ENCODE results near the gene ERICH6. TPM values are rescaled to one million over a fixed set of nuclear protein-coding genes. Genes with fewer than 3 reads are reported as not detected.
A peak's percentile ranks its signal among the peaks of the same experiment; 100 is the strongest.

The ERICH6 gene
- total RNA-seq, 4 donors from 2014 or later = not detected

- WGBS, 2 donors = 98% methylated on average over 2 of the region's 2 CpGs
- H3K4me3 ChIP-seq (ENCODE audit: low read depth, poor library complexity, severe bottlenecking) = no peak overlapping the region
- DNase-seq (ENCODE audit: low spot score in 2 of 2) = no peak
- TF ChIP-seq POLR2A (IDR thresholded peaks at IDR 0.05) (no peak), CTCF (IDR thresholded peaks at IDR 0.05) (no peak)
- intact Hi-C loops (cut with DNase I; ENCODE audit: low total_unique reads) = no loop called here
Observed at GRCh38 chr3:150710097-150710496, 6.4 kb upstream of the ERICH6 start.

DNA sequence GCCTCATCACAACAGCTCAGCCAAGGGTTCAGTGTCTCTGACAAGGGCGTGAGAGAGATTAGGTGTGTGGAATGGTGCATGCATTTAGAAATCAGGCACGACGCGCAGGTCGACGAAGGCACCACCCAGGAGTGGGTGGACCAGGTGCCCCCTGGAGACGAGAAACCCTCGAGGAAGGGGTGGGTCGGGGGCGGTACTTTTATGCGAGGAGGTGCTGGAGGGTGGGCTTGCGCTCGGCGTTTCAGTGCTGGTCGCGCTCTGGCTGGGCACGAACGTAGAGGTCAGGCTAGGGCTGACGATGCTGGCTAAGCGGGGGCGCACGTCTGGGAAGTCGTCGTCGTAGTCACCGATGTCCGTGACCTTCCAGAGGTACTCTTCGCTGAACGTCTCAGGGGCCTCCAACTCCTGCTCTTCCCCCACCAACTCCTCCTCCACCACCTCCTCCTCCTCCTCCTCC, 393 bp downstream of the ERICH6 start:
- H3K4me3 ChIP-seq (ENCODE audit: low read depth, poor library complexity, severe bottlenecking) = peak overlapping the region; percentile 59
- no peak for TF ChIP-seq POLR2A (IDR thresholded peaks at IDR 0.05)
- no peak for TF ChIP-seq CTCF (IDR thresholded peaks at IDR 0.05)
- DNase-seq (ENCODE audit: low spot score in 2 of 2) = peak in 1 of 2 donors; percentile 90
- intact Hi-C loops (cut with DNase I; ENCODE audit: low total_unique reads) = no loop called here
- 1 to 4% methylated on average over 29 of the region's 29 CpGs for WGBS, 2 donors

GRCh38 chr3:150699068-150699639, 4.6 kb downstream of the ERICH6 start:
- intact Hi-C loops (cut with DNase I; ENCODE audit: low total_unique reads) = no loop called here
- 79 to 85% methylated on average over 2 of the region's 2 CpGs for WGBS, 2 donors
- H3K4me3 ChIP-seq (ENCODE audit: low read depth, poor library complexity, severe bottlenecking) = no peak overlapping the region
- DNase-seq (ENCODE audit: low spot score in 2 of 2) = no peak
- TF ChIP-seq POLR2A (IDR thresholded peaks at IDR 0.05) (no peak), CTCF (IDR thresholded peaks at IDR 0.05) (no peak)

GRCh38 chr3:150697646-150698045, 6.1 kb downstream of the ERICH6 start:
- intact Hi-C loops (cut with DNase I; ENCODE audit: low total_unique reads) = no loop called here

GRCh38 chr3:150691414-150692040, 12.2 kb downstream of the ERICH6 start:
- H3K4me3 ChIP-seq (ENCODE audit: low read depth, poor library complexity, severe bottlenecking) = no peak overlapping the region
- TF ChIP-seq POLR2A (IDR thresholded peaks at IDR 0.05) (no peak), CTCF (IDR thresholded peaks at IDR 0.05) (no peak)
- WGBS, 2 donors = 83 to 88% methylated on average over 2 of the region's 2 CpGs
- DNase-seq (ENCODE audit: low spot score in 2 of 2) = no peak
- intact Hi-C loops (cut with DNase I; ENCODE audit: low total_unique reads) = no loop called here

More at GRCh38 chr3:150697646-150698045, 6.1 kb downstream of the ERICH6 start:
- H3K4me3 ChIP-seq (ENCODE audit: low read depth, poor library complexity, severe bottlenecking) = no peak overlapping the region
- DNase-seq (ENCODE audit: low spot score in 2 of 2) = no peak
- TF ChIP-seq POLR2A (IDR thresholded peaks at IDR 0.05) (no peak), CTCF (IDR thresholded peaks at IDR 0.05) (no peak)

DNA sequence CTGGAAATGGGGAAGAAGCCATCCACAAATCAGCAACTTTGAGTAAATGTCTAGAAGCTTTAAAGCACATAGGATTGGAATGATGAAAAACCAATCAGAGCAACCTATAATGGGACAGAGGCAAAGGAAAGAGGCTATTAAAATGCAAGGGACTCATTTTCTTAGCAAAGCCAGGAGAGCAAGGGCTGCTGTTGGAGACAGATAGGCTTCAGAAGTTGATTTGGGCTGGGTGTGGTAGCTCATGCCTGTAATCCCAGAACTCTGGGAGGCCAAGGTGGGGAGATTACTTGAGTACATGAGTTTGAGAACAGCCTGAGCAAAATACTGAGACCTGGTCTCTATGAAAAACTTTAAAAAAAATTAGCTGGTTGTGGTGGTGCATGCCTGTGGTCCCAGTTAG, 16.1 kb downstream of the ERICH6 start:
- DNase-seq (ENCODE audit: low spot score in 2 of 2) = no peak
- TF ChIP-seq POLR2A (IDR thresholded peaks at IDR 0.05) (no peak), CTCF (IDR thresholded peaks at IDR 0.05) (no peak)
- intact Hi-C loops (cut with DNase I; ENCODE audit: low total_unique reads) = no loop called here
- no peak overlapping the region for H3K4me3 ChIP-seq (ENCODE audit: low read depth, poor library complexity, severe bottlenecking)
